HG02938 (cell line): ENCODE measurements around the gene SIAH1.
A peak's percentile ranks its signal among the peaks of the same experiment; 100 is the strongest.
"Not testable (repeated sequence)": the region's sequence is repeated elsewhere in the genome, so short reads cannot be mapped to it uniquely, and the experiment has no call there.

ENCODE experiments used
- ATAC-seq: cut with Tn5 transposase; IDR thresholded peaks from one replicate; pipeline ENCODE4 v1.9.1; 2021; ENCODE audit warnings: mild to moderate bottlenecking, moderate library complexity; ENCODE audit not compliant: unreplicated experiment

SIAH1 gene

GRCh38 chr16:48393485-48394354 is 8.5 kb upstream of the SIAH1 start:
- ATAC-seq = no peak

DNA sequence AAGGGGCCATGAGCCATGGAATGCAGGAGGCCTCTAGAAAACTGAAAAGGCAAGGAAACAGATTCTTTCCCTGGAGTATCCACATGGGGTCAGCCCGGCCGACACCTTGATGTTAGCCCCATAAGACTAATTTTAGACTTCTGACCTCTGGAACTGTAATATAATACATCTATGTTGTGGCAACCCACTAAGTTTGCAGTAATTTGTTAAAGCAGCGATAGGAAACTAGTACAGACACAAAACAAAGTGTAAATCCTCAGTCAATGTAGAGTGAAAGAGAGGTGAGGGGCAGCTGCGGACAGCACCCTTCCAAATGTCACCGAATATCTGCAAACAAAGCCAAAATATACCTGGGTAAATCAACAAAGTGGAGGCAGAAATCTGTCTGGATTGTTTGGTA is 7.2 kb upstream of the SIAH1 start:
- no peak for ATAC-seq

GRCh38 chr16:48386559-48387312 is 1.5 kb upstream of the SIAH1 start:
- no peak for ATAC-seq

GRCh38 chr16:48384520-48385252 is 527 bp downstream of the SIAH1 start:
- peak; percentile 48 for ATAC-seq

DNA sequence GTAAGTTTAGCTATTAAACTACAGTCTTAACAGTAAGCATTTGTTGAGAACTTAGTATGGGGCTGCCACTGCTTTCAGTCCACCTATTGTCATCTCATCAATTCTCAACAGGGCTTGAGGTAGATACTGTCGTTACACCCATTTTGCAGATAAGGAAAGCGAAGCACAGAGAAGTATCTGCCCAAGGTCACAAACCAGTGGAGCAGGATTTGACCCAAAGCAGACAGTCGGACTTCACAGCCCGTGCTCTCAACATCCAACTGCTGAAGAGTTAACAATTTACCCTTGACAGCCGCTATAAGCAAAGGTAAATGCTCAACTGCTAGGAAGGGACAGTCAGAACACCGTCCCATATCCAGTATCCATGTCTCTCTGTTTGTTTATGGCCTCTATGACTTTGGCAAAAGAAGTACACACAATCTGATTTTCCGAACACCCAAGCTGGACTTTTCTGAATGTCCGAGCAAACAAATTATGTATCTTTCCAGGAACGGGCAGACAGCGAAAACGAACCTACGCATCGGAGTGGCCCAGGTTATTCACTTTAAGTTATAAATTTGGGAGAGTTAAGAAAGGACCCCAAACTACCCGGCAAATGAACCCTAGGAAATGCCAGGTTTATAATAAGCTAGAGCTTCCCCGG is 1.2 kb downstream of the SIAH1 start:
- ATAC-seq = no peak

DNA sequence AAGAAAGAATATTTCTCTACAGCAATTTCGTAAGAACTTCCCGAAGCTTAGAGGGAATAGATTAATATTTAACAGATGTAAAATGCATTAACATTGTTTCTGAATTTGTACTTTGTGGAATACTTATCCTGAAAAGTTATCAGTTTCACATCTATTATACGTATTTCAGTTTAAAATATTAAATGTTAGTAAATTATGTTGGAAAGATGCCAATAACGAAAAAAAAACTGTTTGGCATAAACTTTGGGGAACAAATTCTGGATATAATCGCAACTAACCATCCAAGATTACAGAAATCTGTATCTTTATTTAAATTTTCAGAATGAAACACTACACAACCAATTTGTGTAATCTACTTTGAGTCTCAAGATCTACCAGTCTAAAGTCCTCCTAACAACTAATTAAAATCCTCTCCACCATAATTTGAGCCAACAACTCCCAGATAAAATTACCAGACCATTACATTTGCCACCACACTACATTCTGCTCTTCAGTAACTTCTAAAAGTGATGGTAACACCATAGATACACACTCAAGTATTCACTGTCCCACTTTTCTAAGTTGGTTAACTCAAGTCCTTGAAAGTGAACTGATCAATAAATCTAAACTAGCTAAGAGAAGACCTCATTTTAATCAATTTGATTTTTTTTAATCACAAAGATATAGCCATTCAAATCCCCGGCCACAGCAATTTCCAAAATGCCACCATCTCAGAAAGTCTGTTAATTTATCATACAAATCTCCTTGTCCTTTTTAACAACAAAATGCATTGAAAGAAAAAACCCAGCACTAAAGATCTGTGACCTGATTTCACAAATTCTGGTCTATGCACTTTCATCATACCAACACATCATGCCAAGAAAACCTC is 2.0 kb downstream of the SIAH1 start:
- no peak for ATAC-seq

- no peak for ATAC-seq
These were observed 3.1 kb downstream of the SIAH1 start for GRCh38 chr16:48382131-48382530.

- no peak for ATAC-seq
These were observed 4.0 kb downstream of the SIAH1 start for GRCh38 chr16:48381201-48381600.

GRCh38 chr16:48378836-48379235 is 6.4 kb downstream of the SIAH1 start:
- ATAC-seq = no peak

- no peak for ATAC-seq
These were observed 6.9 kb downstream of the SIAH1 start for GRCh38 chr16:48378276-48378675.

DNA sequence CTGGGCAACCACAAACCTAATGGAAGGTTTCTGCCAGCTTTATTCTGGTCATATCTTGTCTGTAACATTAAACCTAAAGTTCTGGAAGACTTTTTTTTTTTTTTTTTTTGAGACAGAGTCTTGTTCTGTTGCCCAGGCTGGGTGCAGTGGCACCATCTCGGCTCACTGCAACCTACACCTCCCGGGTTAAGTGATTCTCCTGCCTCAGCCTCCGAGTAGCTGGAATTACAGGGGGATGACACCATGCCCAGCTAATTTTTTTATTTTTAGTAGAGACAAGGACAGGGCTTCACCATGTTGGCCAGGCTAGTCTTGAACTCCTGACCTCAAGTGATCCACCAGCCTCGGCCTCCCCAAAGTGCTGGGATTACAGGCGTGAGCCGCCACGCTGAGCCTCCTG is 7.9 kb downstream of the SIAH1 start:
- not testable (repeated sequence) for ATAC-seq

DNA sequence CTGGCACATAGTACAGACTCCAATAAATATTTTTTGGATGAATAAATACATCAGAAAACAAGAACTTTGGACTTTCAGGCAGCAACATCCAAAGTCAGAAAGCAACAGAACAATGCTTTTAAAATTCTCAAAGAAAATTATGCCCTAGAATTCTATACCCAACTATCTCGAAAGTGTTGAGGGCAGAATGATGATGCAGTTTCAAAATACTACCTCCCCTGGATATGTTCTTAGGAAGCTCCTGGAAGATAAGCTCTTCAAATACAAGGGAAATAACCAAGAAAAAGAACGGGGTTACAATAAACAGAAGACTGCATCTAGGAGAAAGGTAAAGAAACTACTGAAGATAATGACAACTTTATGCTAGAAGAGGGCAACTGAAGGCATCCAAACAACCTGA is 11.0 kb downstream of the SIAH1 start:
- ATAC-seq = no peak

- ATAC-seq = no peak
These were observed 11.8 kb downstream of the SIAH1 start for GRCh38 chr16:48373258-48374029.

DNA sequence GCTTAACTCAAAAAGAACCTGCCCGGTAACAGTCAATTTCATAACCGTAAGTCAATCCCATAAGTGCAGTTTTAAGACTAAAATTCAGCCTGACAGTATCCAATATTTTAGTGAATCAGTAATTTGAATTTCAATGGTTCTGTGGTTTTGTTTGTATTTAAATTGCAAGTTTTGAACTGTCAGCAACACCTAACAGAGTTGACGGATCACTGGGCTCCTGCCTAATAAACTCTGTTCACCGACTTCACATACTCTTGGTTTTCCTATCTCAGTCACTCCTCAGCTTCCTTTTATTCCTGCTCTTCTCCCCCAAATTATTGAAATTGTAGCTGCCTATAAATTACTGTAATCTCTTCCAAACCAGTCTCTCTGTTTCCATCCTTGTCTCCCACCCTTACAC is 12.5 kb downstream of the SIAH1 start:
- ATAC-seq = no peak

DNA sequence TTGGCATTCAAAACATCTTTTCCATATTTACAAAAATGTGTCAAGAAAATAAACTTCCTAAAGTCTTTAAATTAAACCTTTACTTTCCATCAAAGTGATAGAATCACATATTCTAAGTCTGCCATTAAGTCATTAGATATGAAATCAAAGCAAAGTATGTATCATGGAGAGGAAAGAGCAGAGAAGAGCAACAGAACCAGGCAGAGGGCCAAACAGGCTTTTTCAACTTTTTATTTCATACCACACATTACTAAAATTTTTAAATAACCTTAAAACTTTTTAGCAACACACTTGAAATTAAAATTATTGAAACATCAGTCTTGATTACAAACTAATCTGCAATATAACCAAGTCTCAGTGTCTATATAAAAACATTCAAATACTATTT is 13.8 kb downstream of the SIAH1 start:
- ATAC-seq = no peak

DNA sequence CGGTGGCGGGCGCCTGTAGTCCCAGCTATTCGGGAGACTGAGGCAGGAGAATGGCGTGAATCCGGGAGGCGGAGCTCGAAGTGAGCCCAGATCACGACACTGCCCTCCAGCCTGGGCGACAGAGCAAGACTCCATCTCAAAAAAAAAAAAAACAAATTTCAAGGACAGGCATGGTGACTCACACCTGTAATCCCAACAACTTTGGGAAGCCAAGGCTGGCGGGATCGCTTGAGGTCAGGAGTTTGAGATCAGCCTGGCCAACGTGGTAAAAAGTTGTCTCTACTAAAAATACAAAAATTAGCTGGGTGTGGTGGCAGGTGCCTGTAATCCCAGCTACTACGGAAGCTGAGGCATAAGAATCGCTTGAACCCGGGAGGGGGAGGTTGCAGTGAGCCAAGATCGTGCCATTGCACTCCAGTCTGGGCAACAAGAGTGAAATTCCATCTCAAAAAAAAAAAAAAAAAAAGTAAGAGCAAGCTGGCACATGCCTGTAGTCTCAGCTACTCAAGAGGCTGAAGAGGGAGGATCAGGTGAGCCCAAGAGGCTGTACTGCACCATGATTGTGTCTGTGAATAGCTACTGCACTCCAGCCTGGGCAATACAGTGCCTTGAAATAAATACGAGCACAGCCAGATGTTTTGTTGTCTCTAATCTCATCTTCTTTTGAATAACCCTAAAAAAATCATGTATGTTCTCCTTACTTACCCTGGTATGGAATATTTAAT is 14.4 kb downstream of the SIAH1 start:
- ATAC-seq = not testable (repeated sequence)

DNA sequence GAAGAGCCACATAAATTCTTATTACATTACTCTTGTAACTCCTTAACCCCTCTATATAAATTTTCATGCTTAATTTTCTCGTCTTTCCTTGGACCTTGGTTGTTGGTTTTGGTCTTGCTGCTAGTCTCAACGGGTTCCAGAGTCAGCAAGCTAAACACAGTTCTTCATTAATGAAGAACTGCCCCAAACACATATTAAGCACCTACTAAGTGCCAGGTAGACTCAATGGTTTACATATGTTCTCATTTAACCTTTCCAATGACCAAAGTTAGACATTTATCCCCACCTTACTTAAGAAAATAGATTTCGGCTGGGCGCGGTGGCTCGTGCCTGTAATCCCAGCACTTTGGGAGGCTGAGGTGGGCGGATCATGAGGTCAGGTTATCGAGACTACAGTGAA is 15.0 kb downstream of the SIAH1 start:
- ATAC-seq = no peak

DNA sequence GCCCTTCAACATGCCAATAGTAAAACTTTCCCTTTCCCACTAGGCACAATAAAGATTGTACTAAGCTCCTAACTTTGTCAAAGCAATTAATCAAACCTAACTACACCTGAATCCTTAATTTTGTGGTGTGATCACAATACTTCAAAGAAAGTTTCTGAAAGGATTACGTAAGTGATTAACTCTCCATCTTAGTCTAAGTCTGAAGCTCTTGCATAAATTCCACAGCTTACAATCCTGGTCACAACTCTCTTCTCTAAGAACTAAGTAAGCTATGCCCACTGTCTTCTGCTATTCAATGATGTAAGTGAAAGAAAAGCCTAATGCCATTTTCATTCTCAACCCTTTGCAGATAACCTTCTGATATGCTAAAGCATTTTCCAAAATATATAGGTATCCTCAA is 15.4 kb downstream of the SIAH1 start:
- ATAC-seq = no peak
